ENCODE results near the gene LENEP. TPM values are rescaled to one million over a fixed set of nuclear protein-coding genes. Genes with fewer than 3 reads are reported as not detected.

Gene LENEP
- total RNA-seq, 2 donors from 2014 or later = not detected

- WGBS = 77% methylated on average over 11 of the region's 11 CpGs
- H3K9me3 ChIP-seq = no peaks in the 10 kb centered on the region
- intact Hi-C loops (cut with DNase I) = no loop called here
- H3K36me3 ChIP-seq = peaks cover 5 to 10% of the 10 kb centered on the region in 2 donors
- H3K4me3 ChIP-seq = no peak overlapping the region
- DNase-seq (ENCODE audit: low spot score) = no peak
- H3K27me3 ChIP-seq (replicated peaks; ENCODE audit: insufficient read depth) = no peaks in the 10 kb centered on the region
- no peak overlapping the region for H3K27ac ChIP-seq
- H3K4me1 ChIP-seq (replicated peaks) = peaks cover 14% of the 10 kb centered on the region
- TF ChIP-seq POLR2AphosphoS5 (IDR thresholded peaks at IDR 0.05) (no peak), CTCF (IDR thresholded peaks at IDR 0.05) (no peak), POLR2A (IDR thresholded peaks at IDR 0.05) (no peak)
These were observed 26.2 kb downstream of the LENEP start for GRCh38 chr1:155019377-155020245.

GRCh38 chr1:155022136-155022926 lies 28.9 kb downstream of the LENEP start:
- intact Hi-C loops (cut with DNase I) = no loop called here
- Histone ChIP-seq H3K27me3 (replicated peaks; ENCODE audit: insufficient read depth) (no peaks in the 10 kb centered on the region), H3K9me3 (no peaks in the 10 kb centered on the region), H3K4me3 (no peak overlapping the region), H3K36me3 (no peaks in the 10 kb centered on the region), H3K4me1 (replicated peaks) (peaks cover 7% of the 10 kb centered on the region), H3K27ac (no peak overlapping the region)
- no peak for TF ChIP-seq POLR2AphosphoS5 (IDR thresholded peaks at IDR 0.05)
- TF ChIP-seq CTCF (IDR thresholded peaks at IDR 0.05) = no peak
- no peak for TF ChIP-seq POLR2A (IDR thresholded peaks at IDR 0.05)
- 70% methylated on average over 8 of the region's 8 CpGs for WGBS
- DNase-seq (ENCODE audit: low spot score) = no peak

GRCh38 chr1:155022927-155023236 lies 29.5 kb downstream of the LENEP start:
- DNase-seq (ENCODE audit: low spot score) = no peak
- intact Hi-C loops (cut with DNase I) = no loop called here
- Histone ChIP-seq H3K9me3 (no peaks in the 10 kb centered on the region), H3K4me3 (no peak overlapping the region), H3K4me1 (replicated peaks) (peaks cover 3% of the 10 kb centered on the region), H3K27me3 (replicated peaks; ENCODE audit: insufficient read depth) (no peaks in the 10 kb centered on the region), H3K36me3 (no peaks in the 10 kb centered on the region), H3K27ac (no peak overlapping the region)
- TF ChIP-seq POLR2AphosphoS5 (IDR thresholded peaks at IDR 0.05) (peak; percentile 41), CTCF (IDR thresholded peaks at IDR 0.05) (no peak), POLR2A (IDR thresholded peaks at IDR 0.05) (no peak)
- 48% methylated on average over 4 of the region's 4 CpGs for WGBS

GRCh38 chr1:155023627-155024026 lies 30.2 kb downstream of the LENEP start:
- H3K27me3 ChIP-seq (replicated peaks; ENCODE audit: insufficient read depth) = no peaks in the 10 kb centered on the region
- no peaks in the 10 kb centered on the region for H3K4me1 ChIP-seq (replicated peaks)
- 78% methylated on average over 5 of the region's 5 CpGs for WGBS
- no peak overlapping the region for H3K4me3 ChIP-seq
- H3K9me3 ChIP-seq = no peaks in the 10 kb centered on the region
- intact Hi-C loops (cut with DNase I) = no loop called here
- DNase-seq (ENCODE audit: low spot score) = no peak
- TF ChIP-seq POLR2A (IDR thresholded peaks at IDR 0.05) (no peak), POLR2AphosphoS5 (IDR thresholded peaks at IDR 0.05) (no peak), CTCF (IDR thresholded peaks at IDR 0.05) (no peak)
- H3K36me3 ChIP-seq = no peaks in the 10 kb centered on the region
- no peak overlapping the region for H3K27ac ChIP-seq
